Jurkat, Clone E6-1 (cell line): ENCODE data around the gene TSPAN9.

Source experiments
- DNase-seq: peaks from one replicate; pipeline ENCODE4 v3.0.0-alpha.2; 2011; ENCODE audit warnings: low read depth, low spot score
- H3K4me3 ChIP-seq: 2 replicates; pipeline ENCODE4 v1.5.1; 2011; ENCODE audit warnings: mild to moderate bottlenecking, low read length, control low read depth, moderate library complexity

Gene TSPAN9

DNA sequence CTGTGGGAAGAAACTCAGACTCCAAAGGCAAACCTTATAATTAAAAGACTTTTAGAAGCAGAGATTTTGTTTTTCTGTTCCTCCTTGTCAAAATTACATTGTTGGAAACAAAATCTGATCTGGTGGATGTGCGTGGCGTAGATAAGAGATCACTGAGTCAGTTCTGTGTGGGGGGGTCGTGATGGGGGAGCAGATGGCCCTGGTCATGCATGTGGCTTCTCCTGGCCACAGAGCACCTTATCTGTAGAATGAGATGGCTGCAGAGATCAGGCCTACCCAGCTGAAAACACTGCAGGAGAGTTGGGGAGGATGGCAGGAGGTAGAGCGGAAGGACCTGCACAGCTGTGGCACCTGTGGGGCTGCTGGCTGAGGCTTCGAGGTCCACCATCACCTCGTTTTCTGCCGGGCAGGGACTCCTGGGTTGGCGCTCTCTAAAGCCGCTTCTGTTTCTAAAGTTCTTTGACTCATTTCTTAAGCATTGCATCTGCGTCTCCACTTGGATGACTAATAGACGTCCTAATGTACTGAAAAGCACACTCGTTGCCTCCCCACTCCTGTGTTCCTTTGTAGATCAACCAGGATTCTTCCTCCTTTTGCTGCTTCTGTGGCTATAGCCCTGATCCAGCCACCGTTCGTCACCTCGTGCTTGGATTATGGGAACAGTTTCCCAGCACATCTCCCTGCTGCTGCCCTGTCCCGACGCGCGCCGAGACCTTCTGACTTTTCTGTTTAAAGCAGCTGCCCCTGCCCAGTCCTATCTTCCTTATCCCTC, 93.4 kb downstream of the TSPAN9 start:
- no peak overlapping the region for H3K4me3 ChIP-seq
- no peak for DNase-seq

DNA sequence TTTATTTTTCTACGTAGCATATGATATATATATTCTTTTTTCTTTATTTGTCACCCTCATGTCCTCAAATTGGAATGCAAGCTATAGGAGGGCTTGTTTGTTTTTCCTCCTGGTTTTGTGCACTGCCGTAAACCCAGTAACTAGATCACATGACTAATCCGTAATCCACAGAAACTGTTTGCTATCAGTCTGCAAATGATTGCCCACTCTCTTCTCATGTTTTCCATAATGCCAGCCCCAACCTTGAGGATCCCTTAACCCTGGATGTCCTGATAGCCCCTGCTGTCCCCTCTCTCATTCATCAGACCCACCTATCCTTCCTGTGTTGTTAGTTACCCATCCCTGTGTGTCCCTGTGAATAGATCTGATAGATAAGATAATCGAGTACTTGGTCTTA, 94.0 kb downstream of the TSPAN9 start:
- no peak overlapping the region for H3K4me3 ChIP-seq
- no peak for DNase-seq

DNA sequence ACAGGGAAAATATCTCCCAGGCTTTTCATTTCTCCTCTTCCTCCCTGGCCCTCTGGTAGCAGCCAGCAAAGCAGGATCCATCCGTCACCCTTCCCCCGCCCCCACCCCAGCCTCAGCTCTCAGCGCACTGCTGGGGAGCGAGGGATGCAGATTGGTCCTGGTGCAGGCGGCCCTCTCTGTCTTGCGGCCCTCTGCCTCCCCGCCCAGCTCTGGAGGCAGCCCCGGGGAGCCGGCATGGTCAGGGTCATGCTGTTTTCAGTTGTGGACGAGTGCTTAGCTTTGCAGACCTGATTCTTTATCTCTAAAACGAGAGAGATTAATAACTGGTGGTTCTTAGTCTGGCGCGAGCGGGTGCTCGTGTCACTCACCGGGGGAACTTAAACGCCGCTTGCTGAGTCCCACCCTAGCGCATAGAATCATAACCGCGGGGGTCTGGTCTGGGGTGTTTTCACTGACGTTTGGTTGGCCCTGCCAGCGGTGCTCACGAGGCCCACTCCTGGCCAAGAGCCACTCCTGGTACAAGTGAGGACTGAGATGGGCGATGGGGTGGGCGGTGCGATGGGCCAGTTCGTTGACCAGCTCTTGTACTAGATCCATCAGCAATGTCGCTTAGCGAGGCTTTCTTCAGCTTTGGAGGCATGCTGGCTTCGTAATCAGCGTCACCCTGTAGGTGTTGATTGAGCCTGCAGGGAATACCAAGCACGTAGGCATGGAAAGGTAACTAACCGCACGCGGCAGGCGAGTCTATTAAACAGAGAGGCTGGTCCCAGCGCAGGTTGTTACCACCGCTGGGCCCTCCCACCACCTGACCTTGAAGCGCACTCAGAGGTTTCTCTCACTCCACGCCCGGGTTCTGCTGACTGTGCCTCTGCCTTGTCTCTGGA, 95.2 kb downstream of the TSPAN9 start:
- no peak for DNase-seq
- H3K4me3 ChIP-seq = no peak overlapping the region

DNA sequence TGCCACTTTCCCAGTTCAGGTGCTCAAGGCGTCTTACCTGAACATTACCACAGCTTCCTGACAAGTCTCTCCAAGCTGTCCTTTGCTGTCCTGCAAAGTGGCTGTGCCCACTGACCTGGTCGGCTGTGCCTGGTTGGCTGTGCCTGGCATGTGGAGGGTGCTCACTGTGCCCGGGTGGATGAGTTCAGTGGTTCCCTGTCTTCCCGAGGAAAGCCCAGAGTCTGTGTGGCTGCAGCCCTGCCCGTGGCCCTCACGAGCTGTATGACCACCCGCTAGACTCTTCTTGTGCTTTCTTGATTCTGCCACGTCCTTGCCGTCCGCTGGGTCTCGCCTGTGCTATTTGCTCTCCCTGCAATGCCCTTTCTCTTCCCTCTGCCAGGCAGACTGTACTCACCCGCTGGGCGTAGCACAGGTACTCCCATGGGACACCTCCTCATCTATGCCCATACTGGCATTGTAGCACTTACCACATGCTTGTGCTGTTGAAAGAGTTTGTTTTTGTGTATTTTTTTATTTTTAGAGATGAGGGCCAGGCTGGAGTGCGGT, 95.9 kb downstream of the TSPAN9 start:
- no peak for DNase-seq

DNA sequence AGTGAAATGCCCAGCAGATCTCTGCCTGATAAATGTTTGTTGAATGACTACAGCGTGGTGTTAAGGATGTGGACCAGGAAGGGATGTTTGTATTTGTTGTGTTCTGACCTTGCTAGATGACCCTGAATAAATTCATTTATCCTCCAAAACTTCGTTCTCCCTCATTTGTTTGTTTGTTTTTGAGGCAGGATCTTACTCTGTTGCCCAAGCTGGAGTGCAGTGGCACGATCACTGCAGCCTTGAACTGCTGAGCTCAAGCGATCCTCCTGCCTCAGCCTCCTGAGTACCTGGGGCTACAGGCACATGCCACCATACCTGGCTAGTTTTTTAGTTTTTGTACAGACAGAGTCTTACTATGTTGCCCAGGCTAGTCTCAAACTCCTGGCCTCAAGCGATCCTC, 96.7 kb downstream of the TSPAN9 start:
- no peak for DNase-seq
- H3K4me3 ChIP-seq = no peak overlapping the region

More for the DNA sequence above, 95.9 kb downstream of the TSPAN9 start:
- no peak overlapping the region for H3K4me3 ChIP-seq

DNA sequence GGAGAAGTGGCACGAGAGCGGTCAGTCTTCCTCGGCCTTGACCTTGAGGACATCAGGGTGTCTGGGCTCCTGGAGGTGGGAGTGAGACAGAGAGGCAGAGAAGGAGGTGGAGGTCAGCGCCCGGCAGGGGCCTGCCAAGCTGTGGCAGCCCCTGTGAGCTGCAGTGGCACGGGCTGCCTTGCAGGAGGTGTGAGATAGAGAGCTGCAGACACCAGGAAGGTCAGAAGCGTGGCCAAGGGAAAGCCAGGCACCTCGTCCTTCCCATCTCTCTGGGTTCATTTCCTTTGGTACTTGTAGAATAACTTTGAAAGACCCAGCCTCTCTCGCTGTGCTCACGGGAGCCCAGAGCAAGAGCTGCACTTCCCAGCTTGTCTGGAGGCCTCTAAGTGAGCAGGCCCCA, 98.1 kb downstream of the TSPAN9 start:
- DNase-seq = no peak
- H3K4me3 ChIP-seq = no peak overlapping the region

DNA sequence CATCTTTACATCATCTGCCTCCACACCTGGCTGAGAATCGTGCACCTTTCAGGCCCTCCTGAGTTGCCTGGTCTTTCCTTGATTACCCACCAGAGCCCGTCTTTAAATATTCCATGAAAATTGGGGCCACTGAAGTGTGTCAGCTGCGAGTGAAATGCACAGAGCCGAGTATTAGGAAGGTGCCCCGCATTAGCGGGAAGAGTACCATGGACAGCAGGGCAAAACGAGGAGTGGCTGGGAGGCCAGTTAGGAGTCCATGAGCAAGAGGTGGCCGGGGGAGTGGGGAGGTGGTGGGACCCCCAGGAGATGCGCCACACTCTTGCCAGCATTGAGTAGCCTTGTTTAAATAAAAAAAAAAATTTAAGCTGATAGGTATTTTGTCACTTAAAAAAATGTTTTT, 99.6 kb downstream of the TSPAN9 start:
- DNase-seq = no peak
- H3K4me3 ChIP-seq = no peak overlapping the region

DNA sequence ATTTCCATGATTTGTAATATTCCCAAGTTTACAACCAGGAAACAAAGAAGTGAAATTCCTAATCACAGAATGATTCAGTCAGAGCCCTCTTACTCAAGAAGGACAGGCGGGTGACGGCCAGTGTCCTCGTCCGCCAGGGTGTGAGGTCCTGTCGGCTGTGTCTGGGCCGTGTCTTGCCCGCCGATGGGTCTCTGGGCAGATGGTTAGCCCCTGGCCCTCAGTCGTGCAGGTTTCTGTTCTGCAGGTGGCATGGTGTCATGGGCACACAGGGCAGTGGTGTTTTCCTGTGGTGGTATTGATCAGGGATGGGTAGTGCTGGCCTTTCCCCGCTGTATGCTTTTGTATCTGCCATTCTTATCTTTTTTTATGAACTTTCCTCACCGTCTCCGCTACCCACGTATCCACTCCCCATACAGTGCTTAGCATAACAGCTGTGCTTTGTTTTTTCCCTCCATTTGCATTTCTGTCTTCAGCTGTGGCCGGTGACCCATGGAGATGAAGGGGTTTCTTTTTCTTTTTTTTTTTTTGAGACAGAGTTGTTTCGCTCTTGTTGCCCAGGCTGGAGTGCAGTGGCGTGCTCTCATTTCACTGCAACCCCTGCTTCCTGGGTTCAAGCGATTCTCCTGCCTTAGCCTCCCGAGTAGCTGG, 100.7 kb downstream of the TSPAN9 start:
- DNase-seq = no peak
- H3K4me3 ChIP-seq = no peak overlapping the region

DNA sequence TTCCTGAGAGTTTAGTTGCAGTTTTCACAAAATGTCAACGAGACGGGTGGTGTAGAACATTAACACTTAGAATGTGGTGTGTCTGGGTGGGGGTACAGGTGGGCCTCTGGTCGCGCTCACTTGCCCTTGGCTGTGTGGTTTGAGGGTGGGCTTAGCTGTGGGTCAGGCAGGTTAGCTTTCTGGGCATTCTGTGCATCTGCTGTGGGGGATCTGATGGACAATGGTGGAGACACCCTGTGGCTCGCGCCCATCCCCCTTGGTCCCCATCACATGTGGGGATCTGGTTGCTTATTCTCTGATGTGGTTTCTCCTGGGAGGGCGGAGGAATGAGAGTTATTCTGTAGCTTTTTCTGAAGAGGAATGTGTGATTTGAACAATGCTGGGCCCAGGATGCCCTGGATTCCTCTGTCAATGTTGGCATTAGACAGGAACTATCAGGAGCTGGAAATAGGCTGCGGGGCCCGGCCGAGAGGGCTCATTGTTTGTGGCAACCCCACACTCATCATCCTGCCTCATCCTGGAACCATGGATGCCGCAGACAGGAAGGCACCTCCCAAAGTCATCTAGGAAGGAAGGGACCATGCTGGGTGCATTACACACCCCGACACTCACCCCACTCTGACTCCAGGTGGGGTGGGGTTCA, 101.6 kb downstream of the TSPAN9 start:
- no peak for DNase-seq
- no peak overlapping the region for H3K4me3 ChIP-seq

DNA sequence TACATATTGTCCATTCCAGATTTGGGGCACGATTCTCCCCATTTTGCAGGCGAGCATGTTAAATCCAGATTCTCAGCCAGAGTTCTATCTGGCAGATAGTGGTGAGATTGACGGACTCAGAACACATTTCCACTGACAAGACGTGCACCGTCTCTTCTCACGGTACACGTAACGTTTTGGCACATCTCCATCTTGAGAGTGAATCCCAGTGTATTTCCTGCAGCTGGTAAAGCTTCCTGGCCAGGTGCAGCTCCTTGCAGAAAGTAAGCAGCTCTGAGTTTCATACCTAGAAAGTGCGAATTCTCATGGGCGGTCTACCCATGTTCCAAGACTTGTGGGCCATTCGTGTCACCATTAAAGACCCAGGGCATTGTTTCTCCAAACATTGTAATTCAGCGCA, 102.6 kb downstream of the TSPAN9 start:
- DNase-seq = peak; percentile 46

DNA sequence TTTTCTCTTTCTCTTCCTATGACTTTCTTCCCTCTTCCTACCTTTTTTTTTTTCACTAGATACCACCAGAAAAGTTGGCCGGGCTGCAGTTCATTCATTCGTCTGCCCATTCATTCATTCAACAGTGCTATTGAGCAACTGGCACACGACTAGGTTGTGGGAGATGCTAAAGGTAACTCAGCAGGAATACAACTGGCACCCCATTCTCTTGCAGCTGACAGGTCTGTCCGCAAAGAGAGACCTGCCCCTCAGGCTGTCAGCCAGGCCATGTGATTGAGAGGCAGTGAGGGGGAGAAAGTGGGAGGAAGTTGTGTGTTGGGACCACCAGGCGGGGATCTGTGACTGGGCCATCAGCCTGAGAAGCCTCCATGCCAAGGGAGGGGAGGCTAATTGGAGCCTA, 105.2 kb downstream of the TSPAN9 start:
- H3K4me3 ChIP-seq = no peak overlapping the region
- DNase-seq = no peak

More for the DNA sequence above, 102.6 kb downstream of the TSPAN9 start:
- H3K4me3 ChIP-seq = no peak overlapping the region

DNA sequence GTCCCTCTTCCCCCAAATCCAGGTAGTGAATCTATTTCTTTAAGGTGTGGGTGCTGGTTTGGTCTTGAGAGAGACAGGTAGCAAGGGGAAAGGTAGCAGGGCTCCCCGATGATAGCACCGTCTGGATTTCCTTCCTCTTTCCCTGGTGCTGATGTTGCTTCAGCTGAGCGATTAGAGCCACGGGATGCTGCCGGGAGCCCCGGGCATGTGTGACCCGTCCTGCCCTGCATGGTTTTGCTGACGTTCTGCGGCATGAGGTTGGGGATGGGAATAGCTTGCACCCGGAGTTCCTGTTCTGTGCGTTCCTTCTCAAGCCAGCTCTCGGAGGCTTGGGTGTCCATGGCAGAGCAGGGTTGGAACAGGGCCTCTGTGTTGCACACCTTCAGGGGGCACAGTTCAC, 107.3 kb downstream of the TSPAN9 start:
- no peak overlapping the region for H3K4me3 ChIP-seq
- DNase-seq = no peak

DNA sequence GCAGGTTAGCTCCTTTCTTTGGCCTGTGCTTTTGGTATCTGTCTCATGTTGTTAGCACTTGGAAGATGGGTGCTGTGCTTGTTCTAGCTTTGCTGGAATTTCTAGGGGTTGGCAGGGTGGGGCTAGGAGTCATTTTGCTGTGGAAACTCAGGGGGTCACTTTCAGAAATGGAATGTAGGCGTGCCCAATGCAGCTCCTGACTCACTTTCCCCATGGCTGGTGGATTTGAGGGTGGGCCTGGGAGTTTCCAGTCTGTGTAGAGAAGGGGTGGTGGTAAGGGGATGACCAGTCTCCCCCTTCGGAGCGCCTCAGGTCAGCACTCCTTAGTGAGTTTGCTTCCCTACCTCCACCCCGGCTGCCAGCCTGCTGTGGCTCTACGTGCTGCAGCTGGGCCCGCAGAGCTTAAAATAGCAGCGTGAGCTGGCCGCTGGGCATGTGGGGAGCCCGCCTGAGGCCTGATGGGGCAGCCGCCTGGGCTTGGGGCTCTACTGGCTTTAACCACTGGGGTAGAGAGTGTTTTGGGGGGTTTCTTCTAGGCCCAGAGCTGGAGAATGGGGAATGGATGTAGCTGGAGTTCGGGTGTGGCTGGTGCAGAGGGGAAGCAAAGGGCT, 108.2 kb downstream of the TSPAN9 start:
- DNase-seq = no peak
- no peak overlapping the region for H3K4me3 ChIP-seq

DNA sequence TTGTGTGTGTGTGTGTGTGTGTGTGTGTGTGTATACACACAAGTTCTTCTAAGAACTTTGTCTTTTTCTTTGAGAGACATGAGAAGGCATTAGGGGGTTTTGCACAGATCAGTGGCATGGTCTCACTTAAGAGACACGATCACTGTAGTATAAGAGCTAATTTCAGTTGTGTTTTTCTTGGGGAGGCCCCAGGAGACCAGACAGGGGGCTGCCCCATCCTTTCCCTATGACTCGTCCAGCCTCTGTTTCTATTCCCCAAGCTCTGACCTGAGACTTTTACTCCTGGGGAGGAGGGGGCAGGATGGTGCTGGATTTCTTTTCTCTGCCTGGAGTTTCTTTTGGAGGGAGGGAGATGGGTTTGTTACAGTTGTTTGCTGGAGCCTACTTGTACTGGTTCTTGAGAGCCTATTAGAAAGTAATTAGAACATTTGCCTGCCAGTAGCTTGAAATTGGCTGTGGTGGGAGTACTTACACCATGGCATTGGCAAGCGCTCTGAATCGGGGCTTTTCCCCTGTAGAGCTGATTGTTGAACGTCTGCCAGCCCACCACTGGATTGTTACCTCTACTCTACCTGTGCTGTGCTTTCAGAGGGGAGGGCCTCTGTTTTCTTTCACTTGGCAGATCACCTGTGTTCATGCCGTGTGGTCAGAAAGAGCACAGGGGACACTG, 109.5 kb downstream of the TSPAN9 start:
- no peak overlapping the region for H3K4me3 ChIP-seq
- no peak for DNase-seq

DNA sequence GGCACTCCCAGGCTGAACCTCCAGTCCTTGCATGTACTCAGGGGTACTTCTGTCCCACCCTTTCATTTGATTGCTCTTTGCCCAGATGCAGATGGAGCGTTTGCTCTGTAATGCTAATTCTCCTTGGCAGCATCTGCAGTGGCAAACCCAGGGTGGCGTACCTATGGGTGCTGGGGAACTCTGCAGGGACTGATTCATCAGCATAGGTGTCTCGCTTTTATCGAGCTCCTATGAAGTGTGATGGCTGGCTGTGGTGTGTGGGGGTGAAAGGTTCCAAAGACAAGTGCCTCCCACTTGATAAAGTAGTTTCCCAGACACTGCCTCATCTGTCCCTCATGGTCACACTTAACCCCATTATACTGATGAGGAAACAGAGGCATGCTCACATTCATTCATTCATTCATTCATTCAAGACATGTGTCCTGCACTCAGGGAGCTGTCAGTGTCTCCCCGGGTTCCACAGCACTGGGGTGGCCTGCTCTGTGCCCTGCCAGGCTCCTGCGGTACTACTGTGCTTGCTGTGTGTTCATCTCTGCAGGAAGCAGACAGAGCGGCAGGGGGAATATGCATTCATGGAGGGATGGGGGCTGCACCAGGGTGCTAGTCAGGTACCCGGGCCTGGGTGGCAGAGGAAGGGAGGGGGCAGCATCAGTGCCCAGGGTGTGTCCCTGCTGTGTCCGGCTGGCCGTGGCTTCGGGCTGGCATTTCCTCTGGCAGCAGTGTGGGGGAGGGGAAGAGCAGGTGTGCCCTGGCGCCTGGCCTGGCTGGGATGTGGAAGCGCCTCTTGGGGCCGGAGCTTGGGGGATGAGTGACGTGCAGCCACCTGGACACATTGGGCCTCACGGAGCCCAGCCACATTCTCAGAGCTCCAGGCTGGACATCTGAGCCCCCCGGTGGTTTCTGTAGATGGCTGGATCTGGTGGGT, 110.9 kb downstream of the TSPAN9 start:
- no peak overlapping the region for H3K4me3 ChIP-seq
- DNase-seq = no peak

DNA sequence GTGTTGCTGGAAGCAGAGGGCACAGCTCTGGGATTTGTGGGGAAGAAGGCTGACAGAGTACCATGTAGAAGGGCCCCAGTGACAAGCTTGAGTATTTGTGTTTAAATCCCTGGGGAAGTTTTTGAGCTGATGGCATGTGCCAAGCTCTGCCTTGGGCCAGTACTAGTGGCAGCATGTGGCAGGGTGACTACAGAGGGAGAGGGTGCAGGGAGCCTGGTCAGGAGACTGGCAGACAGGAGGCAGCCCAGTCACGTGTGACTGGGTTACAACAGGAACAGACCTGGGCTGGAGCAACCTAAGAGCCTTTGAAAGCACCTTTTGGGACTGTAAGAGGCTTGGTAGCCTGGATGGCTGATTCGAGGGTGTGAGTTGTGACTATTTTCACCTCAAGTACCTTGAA, 112.1 kb downstream of the TSPAN9 start:
- no peak overlapping the region for H3K4me3 ChIP-seq
- no peak for DNase-seq

DNA sequence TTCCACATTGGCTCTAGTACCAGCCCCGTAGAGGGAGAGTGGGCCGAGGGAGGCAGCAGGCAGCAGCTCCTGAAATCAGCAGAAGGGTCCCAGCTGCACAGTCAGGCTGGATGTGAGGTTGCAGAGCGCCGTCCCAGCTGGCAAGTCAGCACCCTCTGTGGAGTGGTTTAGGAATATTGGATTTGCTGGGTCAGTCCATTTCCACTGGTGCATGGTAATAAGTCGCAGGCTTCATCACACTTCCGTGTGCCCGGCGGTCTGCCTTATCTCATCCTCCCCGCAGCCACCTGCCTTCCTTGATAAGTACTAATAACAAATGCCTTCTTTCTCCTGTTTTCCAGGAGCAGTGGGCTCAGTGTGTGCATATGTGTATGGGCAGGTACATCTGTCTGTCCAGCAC, 112.9 kb downstream of the TSPAN9 start:
- H3K4me3 ChIP-seq = no peak overlapping the region
- DNase-seq = no peak
